Measurements from ENCODE around the gene NOB1.
"Not testable (repeated sequence)": the region's sequence is repeated elsewhere in the genome, so short reads cannot be mapped to it uniquely, and the experiment has no call there.

The NOB1 gene

GRCh38 chr16:69775563-69775962, 20.8 kb upstream of the NOB1 start:
- FAIRE-seq (no peak), DNase-seq (ENCODE audit: insufficient read length) (no peak)
- TF ChIP-seq POLR2AphosphoS5 (IDR thresholded peaks at IDR 0.05; ENCODE audit: low read depth, low read length) (no peak), POLR2A (IDR thresholded peaks at IDR 0.05; ENCODE audit: low read depth, low read length) (no peak), TAF1 (IDR thresholded peaks at IDR 0.05; ENCODE audit: borderline replicate concordance, low read depth, low read length) (no peak)

- no peak for FAIRE-seq
- DNase-seq (ENCODE audit: insufficient read length), result no peak
- TF ChIP-seq TAF1 (IDR thresholded peaks at IDR 0.05; ENCODE audit: borderline replicate concordance, low read depth, low read length) (no peak), POLR2A (IDR thresholded peaks at IDR 0.05; ENCODE audit: low read depth, low read length) (no peak)
Observed at GRCh38 chr16:69773260-69773947, 18.7 kb upstream of the NOB1 start.

- FAIRE-seq (no peak), DNase-seq (ENCODE audit: insufficient read length) (no peak)
- TF ChIP-seq TAF1 (IDR thresholded peaks at IDR 0.05; ENCODE audit: borderline replicate concordance, low read depth, low read length) (no peak), POLR2A (IDR thresholded peaks at IDR 0.05; ENCODE audit: low read depth, low read length) (no peak), POLR2AphosphoS5 (IDR thresholded peaks at IDR 0.05; ENCODE audit: low read depth, low read length) (no peak)
Observed at GRCh38 chr16:69771651-69771967, 16.9 kb upstream of the NOB1 start.

- TF ChIP-seq POLR2A (IDR thresholded peaks at IDR 0.05; ENCODE audit: low read depth, low read length) (no peak), TAF1 (IDR thresholded peaks at IDR 0.05; ENCODE audit: borderline replicate concordance, low read depth, low read length) (no peak), POLR2AphosphoS5 (IDR thresholded peaks at IDR 0.05; ENCODE audit: low read depth, low read length) (no peak)
- FAIRE-seq (no peak), DNase-seq (ENCODE audit: insufficient read length) (no peak)
Observed at GRCh38 chr16:69769404-69769803, 14.7 kb upstream of the NOB1 start.

GRCh38 chr16:69768666-69769065, 13.9 kb upstream of the NOB1 start:
- no peak for FAIRE-seq
- DNase-seq (ENCODE audit: insufficient read length), result no peak
- TF ChIP-seq POLR2AphosphoS5 (IDR thresholded peaks at IDR 0.05; ENCODE audit: low read depth, low read length), result no peak
- TF ChIP-seq POLR2A (IDR thresholded peaks at IDR 0.05; ENCODE audit: low read depth, low read length), result no peak
- TF ChIP-seq TAF1 (IDR thresholded peaks at IDR 0.05; ENCODE audit: borderline replicate concordance, low read depth, low read length), result no peak

GRCh38 chr16:69767459-69768229, 12.9 kb upstream of the NOB1 start:
- DNase-seq (ENCODE audit: insufficient read length) (no peak), FAIRE-seq (no peak)
- TF ChIP-seq POLR2AphosphoS5 (IDR thresholded peaks at IDR 0.05; ENCODE audit: low read depth, low read length), result no peak
- TF ChIP-seq POLR2A (IDR thresholded peaks at IDR 0.05; ENCODE audit: low read depth, low read length), result no peak
- no peak for TF ChIP-seq TAF1 (IDR thresholded peaks at IDR 0.05; ENCODE audit: borderline replicate concordance, low read depth, low read length)

GRCh38 chr16:69763599-69763942, 8.8 kb upstream of the NOB1 start:
- no peak for FAIRE-seq
- TF ChIP-seq TAF1 (IDR thresholded peaks at IDR 0.05; ENCODE audit: borderline replicate concordance, low read depth, low read length) (no peak), POLR2A (IDR thresholded peaks at IDR 0.05; ENCODE audit: low read depth, low read length) (no peak), POLR2AphosphoS5 (IDR thresholded peaks at IDR 0.05; ENCODE audit: low read depth, low read length) (no peak)
- no peak for DNase-seq (ENCODE audit: insufficient read length)

GRCh38 chr16:69762814-69763598, 8.3 kb upstream of the NOB1 start:
- no peak for FAIRE-seq
- TF ChIP-seq TAF1 (IDR thresholded peaks at IDR 0.05; ENCODE audit: borderline replicate concordance, low read depth, low read length) (no peak), POLR2AphosphoS5 (IDR thresholded peaks at IDR 0.05; ENCODE audit: low read depth, low read length) (no peak), POLR2A (IDR thresholded peaks at IDR 0.05; ENCODE audit: low read depth, low read length) (no peak)
- no peak for DNase-seq (ENCODE audit: insufficient read length)

- TF ChIP-seq POLR2A (IDR thresholded peaks at IDR 0.05; ENCODE audit: low read depth, low read length), result peak; percentile 79
- peak; percentile 88 for TF ChIP-seq POLR2AphosphoS5 (IDR thresholded peaks at IDR 0.05; ENCODE audit: low read depth, low read length)
- TF ChIP-seq TAF1 (IDR thresholded peaks at IDR 0.05; ENCODE audit: borderline replicate concordance, low read depth, low read length), result peak; percentile 77
- FAIRE-seq (peak; percentile 94), DNase-seq (ENCODE audit: insufficient read length) (peak; percentile 77)
Observed at GRCh38 chr16:69761983-69762813, 7.5 kb upstream of the NOB1 start, which contains the start of gene WWP2. Gene WWP2, plus strand, starts transcription at chr16:69762332. Its CDS starts 24,679 bp downstream, at chr16:69787011.

- DNase-seq (ENCODE audit: insufficient read length); FAIRE-seq: not testable (repeated sequence)
Observed at GRCh38 chr16:69757375-69757774, 2.6 kb upstream of the NOB1 start.

GRCh38 chr16:69756705-69757104, 2.0 kb upstream of the NOB1 start:
- FAIRE-seq (no peak), DNase-seq (ENCODE audit: insufficient read length) (no peak)
- TF ChIP-seq TAF1 (IDR thresholded peaks at IDR 0.05; ENCODE audit: borderline replicate concordance, low read depth, low read length) (no peak), POLR2AphosphoS5 (IDR thresholded peaks at IDR 0.05; ENCODE audit: low read depth, low read length) (no peak), POLR2A (IDR thresholded peaks at IDR 0.05; ENCODE audit: low read depth, low read length) (no peak)

Data from GM12892 (cell line).